ENCODE measurements around the gene PWP2.
"Not testable (repeated sequence)": the region's sequence is repeated elsewhere in the genome, so short reads cannot be mapped to it uniquely, and the experiment has no call there.

PWP2 gene

DNA sequence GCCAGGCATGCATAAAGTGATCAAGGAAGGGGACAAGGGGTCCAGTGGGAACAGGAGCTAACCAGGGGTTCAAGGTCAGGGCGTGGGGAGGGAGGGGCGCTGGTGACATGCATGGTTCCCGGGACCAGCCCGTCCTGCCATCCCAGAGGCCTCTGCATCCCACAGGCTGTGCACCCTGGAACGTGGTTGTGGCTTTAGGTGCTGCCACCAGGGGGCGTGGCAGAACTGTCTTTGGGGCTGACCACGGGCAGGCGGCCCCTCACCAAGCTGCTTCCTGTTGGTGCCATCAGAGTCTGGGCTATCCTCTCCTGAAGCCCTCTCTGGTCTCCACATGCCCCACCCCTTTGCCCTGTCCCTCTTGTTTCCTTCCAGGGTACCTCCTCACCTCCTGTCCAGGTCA lies 39.9 kb downstream of the PWP2 start:
- not testable (repeated sequence) for H3K4me1 ChIP-seq (ENCODE audit: control insufficient read depth, insufficient read depth, low read length); H3K36me3 ChIP-seq (ENCODE audit: control insufficient read depth, insufficient read depth, low read length); H3K27me3 ChIP-seq (ENCODE audit: control insufficient read depth, insufficient read depth, low read length); H3K27ac ChIP-seq (ENCODE audit: low read depth, low read length); H3K9ac ChIP-seq (ENCODE audit: low read length); H3K4me3 ChIP-seq (ENCODE audit: low read length)

DNA sequence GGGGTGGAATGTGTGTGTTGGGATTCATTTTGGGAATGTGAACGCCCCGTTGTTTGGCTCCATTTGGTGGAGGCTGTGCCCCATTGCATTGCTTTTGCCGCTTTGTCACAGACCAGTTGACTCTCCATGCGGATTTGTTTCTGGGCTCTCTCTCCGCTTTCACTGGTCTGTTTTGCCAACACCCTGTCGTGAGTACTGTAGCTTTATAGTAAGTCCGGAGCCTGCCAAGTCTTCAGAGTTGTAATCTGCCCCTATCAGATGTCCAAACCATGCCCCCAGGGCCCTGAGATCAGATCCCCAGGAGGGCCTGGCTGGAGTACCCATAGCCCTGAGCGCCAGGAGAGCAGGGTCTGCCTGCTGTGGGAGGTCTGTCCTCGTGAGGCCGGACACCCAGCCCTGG lies 43.1 kb downstream of the PWP2 start:
- H3K9ac ChIP-seq (ENCODE audit: low read length); H3K36me3 ChIP-seq (ENCODE audit: control insufficient read depth, insufficient read depth, low read length); H3K27me3 ChIP-seq (ENCODE audit: control insufficient read depth, insufficient read depth, low read length); H3K27ac ChIP-seq (ENCODE audit: low read depth, low read length); H3K4me3 ChIP-seq (ENCODE audit: low read length); H3K4me1 ChIP-seq (ENCODE audit: control insufficient read depth, insufficient read depth, low read length): not testable (repeated sequence)

DNA sequence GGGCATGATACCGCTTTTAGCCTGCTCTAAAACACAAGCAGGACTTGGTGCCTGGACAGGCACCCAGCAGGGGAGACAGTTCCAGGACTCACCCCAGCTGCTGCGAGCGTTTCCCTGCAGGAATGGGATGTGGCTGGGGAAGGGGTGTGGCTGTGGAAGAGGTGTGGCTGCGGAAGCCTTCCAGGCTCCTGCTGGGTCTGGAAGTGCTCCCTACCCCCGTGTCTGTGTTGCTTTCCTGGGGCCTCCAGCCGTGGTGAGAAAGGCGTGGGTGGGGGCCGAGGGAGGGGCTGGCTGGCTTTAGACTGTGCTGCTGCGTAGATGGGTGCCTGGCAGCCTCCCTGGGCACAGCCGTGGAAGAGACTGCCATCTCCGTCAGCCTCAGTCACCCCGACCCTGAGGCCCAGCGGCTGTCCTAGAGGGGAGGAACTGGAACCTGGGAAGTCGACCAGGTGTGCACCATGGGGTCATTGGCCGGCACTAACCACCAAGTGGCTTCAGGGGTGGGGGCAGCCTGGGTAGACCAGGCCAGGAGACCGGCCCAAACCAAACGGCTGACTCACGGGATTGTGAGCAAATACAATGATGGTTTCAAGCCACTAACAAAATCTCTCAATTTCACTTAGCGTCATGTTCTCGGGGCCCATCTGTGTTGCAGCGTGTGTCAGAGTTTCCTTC lies 46.2 kb downstream of the PWP2 start:
- not testable (repeated sequence) for H3K4me1 ChIP-seq (ENCODE audit: control insufficient read depth, insufficient read depth, low read length); H3K36me3 ChIP-seq (ENCODE audit: control insufficient read depth, insufficient read depth, low read length); H3K9ac ChIP-seq (ENCODE audit: low read length); H3K4me3 ChIP-seq (ENCODE audit: low read length); H3K27me3 ChIP-seq (ENCODE audit: control insufficient read depth, insufficient read depth, low read length); H3K27ac ChIP-seq (ENCODE audit: low read depth, low read length)

DNA sequence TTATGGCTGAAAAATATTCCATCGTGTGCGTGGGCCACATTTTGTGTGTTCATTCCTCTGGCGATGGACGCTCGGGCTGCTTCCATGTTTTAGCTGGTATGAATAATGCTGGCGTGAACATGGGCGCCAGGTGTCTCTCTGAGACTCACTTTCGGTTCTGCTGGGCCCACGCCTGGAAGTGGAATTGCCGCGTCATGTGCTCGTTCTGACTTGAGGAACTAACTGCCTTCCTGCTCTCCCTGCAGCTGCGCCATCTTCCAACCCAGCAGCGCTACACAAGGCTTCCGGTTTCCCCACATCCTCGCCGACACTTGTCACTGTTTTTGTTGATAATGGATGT lies 46.7 kb downstream of the PWP2 start:
- H3K4me1 ChIP-seq (ENCODE audit: control insufficient read depth, insufficient read depth, low read length); H3K36me3 ChIP-seq (ENCODE audit: control insufficient read depth, insufficient read depth, low read length); H3K27ac ChIP-seq (ENCODE audit: low read depth, low read length); H3K9ac ChIP-seq (ENCODE audit: low read length); H3K27me3 ChIP-seq (ENCODE audit: control insufficient read depth, insufficient read depth, low read length); H3K4me3 ChIP-seq (ENCODE audit: low read length): not testable (repeated sequence)

DNA sequence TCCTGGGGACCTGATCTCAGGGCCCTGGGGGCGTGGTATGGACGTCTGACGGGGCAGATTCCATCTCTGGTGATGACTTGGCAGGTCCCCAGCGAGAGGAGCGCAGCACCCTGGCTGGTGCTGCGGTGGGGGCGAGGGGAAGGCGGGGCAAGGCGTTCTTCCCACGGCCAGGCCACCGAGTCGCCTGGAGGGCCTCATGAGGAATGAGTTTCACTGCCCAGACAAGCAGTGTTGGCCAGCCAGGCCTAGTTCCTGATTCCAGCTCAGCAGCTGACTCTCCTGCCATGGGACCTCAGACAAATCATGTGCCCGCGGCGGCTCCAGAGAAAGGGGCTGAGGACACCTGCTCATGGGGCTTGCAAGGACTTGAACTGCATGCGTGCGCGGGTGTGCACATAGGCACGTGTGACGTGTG lies 47.6 kb downstream of the PWP2 start:
- H3K36me3 ChIP-seq (ENCODE audit: control insufficient read depth, insufficient read depth, low read length); H3K9ac ChIP-seq (ENCODE audit: low read length); H3K27me3 ChIP-seq (ENCODE audit: control insufficient read depth, insufficient read depth, low read length); H3K27ac ChIP-seq (ENCODE audit: low read depth, low read length); H3K4me3 ChIP-seq (ENCODE audit: low read length); H3K4me1 ChIP-seq (ENCODE audit: control insufficient read depth, insufficient read depth, low read length): not testable (repeated sequence)

DNA sequence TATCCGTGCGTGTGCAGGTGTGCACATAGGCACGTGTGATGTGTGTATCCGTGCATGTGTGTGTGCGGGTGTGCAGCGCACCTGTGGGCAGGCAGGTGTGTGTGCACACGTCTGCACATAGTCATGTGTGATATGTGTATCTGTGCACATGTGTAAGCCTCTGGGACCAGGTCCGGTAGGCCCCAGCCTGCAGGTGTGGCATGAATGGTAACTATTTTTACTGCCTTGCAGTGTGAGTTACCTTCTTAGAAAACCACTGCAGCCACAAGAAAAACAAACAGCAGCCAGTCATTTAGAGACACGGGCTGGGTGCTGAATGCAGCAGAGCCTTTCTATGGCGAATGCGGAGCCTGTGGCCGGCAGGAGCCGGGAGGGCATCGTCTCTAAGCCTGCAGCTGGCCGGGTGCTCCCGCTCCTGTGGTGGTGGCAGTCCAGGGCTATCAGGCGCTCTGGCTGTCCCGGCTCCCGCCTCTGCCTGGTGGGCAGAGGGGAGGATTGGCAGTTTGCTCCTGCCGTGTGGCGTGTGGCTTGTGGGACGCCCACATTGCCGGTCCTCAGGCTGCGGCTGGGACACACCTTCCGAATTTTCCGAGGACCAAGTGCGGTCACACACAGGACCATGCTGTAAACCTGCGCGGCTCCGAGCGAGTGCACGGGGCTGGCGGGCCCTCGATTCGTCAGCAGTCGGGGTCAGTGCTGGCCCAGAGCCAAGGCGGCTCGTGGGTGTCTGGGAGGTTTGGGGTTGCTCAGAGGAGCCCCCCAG lies 48.2 kb downstream of the PWP2 start:
- not testable (repeated sequence) for H3K9ac ChIP-seq (ENCODE audit: low read length); H3K27ac ChIP-seq (ENCODE audit: low read depth, low read length); H3K4me3 ChIP-seq (ENCODE audit: low read length); H3K4me1 ChIP-seq (ENCODE audit: control insufficient read depth, insufficient read depth, low read length); H3K27me3 ChIP-seq (ENCODE audit: control insufficient read depth, insufficient read depth, low read length); H3K36me3 ChIP-seq (ENCODE audit: control insufficient read depth, insufficient read depth, low read length)

DNA sequence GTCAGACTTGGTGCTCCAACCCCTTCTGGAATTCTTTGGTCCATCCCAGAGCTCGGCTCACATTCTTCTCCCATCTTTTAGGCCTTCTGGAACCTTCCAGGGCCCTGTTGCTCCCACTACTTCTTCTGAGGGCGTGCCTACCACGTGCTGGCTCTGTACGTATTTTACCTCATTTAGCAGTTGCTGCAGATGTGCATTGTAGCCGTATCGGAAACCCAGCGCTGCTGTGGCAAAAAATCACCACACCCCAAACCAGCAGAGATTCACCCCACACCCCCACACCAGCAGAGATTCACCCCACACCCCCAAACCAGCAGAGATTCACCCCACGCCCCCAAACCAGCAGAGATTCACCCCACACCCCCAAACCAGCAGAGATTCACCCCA lies 48.8 kb downstream of the PWP2 start:
- not testable (repeated sequence) for H3K27me3 ChIP-seq (ENCODE audit: control insufficient read depth, insufficient read depth, low read length); H3K4me3 ChIP-seq (ENCODE audit: low read length); H3K9ac ChIP-seq (ENCODE audit: low read length); H3K27ac ChIP-seq (ENCODE audit: low read depth, low read length); H3K36me3 ChIP-seq (ENCODE audit: control insufficient read depth, insufficient read depth, low read length); H3K4me1 ChIP-seq (ENCODE audit: control insufficient read depth, insufficient read depth, low read length)

DNA sequence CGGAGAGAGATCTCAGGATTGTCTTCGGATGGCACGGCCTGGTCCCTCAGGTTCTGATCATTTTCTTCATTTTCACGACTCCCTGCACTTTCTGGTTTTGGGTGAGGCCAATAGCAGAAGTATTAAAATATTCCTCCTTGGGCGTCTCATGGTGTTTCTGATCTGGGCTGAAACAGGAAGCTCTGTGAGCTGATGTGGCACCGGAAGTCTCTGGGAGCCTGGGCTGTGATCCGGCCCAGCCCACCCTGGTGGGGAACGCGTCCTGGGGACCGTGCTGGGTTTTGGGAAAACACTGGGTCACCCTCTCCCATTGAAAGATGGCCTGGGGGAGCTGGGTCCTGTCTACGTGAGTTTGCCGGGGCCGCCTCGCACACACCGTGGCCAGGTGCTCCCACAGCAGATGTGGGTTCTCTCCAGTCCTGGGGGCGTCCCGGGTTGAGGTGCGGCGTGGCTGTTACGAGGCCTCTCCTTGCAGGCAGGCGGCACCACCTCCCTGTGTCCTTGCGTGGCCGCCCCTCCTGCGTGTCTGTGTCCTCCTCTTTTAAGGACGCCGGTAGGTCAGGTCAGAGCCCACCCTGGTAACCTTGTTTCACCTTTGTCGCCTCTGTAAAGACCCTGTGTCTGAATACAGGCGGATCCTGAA lies 50.4 kb downstream of the PWP2 start:
- not testable (repeated sequence) for H3K36me3 ChIP-seq (ENCODE audit: control insufficient read depth, insufficient read depth, low read length); H3K27me3 ChIP-seq (ENCODE audit: control insufficient read depth, insufficient read depth, low read length); H3K4me1 ChIP-seq (ENCODE audit: control insufficient read depth, insufficient read depth, low read length); H3K9ac ChIP-seq (ENCODE audit: low read length); H3K27ac ChIP-seq (ENCODE audit: low read depth, low read length); H3K4me3 ChIP-seq (ENCODE audit: low read length)

DNA sequence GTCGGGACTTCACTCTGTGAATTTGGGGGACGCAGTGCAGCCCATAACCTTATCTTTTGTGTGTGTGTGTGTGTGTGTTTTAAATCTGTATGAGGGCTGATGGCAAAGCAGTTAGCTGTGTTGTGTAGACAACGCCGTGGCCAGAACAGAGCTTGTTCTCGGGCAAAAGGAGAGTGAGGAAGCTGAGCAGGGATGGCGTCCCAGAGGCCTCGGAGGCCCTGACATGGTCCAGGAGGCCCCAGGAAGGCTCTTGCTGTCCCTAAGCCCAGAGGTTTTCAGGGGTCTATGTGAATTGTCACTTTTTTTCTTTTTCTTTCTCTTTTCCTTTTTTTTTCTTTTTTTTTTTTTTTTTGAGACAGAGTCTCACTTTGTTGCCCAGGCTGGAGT lies 50.9 kb downstream of the PWP2 start:
- not testable (repeated sequence) for H3K9ac ChIP-seq (ENCODE audit: low read length); H3K4me1 ChIP-seq (ENCODE audit: control insufficient read depth, insufficient read depth, low read length); H3K36me3 ChIP-seq (ENCODE audit: control insufficient read depth, insufficient read depth, low read length); H3K27me3 ChIP-seq (ENCODE audit: control insufficient read depth, insufficient read depth, low read length); H3K27ac ChIP-seq (ENCODE audit: low read depth, low read length); H3K4me3 ChIP-seq (ENCODE audit: low read length)

DNA sequence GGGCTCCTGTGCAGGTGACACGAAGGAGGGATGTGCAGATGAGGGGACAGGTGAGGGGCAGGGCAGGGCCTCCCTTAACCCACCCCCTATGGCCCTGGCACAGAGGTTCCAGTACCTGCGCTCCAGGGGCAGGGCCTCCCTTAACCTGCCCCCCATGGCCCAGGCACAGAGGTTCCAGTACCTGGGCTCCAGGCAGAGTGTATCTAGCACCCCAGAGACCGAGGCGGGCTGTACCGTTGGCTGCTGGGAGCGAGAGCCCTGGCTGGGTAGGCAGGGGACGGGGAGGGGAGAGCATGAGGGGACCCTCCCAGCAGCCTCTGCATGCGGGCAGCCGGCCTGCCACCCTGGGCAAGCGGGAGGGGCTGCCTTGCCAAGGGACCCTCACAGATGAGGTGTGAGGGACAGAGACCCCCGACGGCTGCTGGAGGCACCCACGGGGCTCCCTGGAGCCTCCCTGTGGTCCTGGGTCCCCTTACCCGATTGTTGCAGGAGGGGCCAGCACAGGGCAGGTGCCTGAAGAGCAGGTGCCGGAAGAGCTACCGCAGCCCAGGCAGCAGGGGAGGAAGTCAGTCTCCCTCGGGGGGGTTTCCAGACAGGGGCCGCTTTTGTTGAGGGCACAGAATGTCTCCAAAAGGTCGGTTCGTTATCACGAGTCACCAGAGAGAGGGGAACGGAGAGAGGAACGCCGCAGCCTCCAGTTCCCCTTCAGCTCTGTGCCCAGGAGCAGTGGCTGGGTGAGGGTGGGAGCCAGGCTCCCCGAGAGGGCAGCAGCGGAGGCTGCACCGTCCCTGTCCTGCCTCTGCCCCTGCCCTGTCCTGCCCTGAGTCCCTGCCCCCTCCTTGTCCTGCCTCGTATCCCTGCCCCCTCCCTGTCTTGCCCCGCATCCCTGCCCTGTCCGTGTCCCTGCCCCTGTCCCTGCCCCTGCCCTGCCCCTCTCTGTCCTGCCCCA lies 52.4 kb downstream of the PWP2 start:
- not testable (repeated sequence) for H3K4me1 ChIP-seq (ENCODE audit: control insufficient read depth, insufficient read depth, low read length); H3K4me3 ChIP-seq (ENCODE audit: low read length); H3K27me3 ChIP-seq (ENCODE audit: control insufficient read depth, insufficient read depth, low read length); H3K27ac ChIP-seq (ENCODE audit: low read depth, low read length); H3K36me3 ChIP-seq (ENCODE audit: control insufficient read depth, insufficient read depth, low read length); H3K9ac ChIP-seq (ENCODE audit: low read length)

DNA sequence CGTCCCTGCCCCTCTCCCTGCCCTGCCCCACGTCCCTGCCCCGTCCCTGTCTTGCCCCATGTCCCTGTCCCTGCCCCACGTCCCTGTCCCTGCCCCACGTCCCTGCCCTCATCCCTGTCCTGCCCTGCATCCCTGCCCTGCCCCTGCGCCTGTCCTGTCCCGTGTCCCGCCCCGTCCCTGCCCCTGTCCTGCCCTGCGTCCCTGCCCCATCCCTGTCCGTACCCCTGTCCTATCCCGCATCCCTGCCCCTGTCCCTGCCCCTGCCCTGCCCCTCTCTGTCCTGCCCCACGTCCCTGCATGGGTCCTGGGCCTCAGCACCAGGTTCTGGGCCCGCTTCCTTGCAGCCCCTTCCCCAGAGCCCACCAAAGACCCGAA lies 53.1 kb downstream of the PWP2 start:
- not testable (repeated sequence) for H3K36me3 ChIP-seq (ENCODE audit: control insufficient read depth, insufficient read depth, low read length); H3K27me3 ChIP-seq (ENCODE audit: control insufficient read depth, insufficient read depth, low read length); H3K27ac ChIP-seq (ENCODE audit: low read depth, low read length); H3K9ac ChIP-seq (ENCODE audit: low read length); H3K4me1 ChIP-seq (ENCODE audit: control insufficient read depth, insufficient read depth, low read length); H3K4me3 ChIP-seq (ENCODE audit: low read length)

DNA sequence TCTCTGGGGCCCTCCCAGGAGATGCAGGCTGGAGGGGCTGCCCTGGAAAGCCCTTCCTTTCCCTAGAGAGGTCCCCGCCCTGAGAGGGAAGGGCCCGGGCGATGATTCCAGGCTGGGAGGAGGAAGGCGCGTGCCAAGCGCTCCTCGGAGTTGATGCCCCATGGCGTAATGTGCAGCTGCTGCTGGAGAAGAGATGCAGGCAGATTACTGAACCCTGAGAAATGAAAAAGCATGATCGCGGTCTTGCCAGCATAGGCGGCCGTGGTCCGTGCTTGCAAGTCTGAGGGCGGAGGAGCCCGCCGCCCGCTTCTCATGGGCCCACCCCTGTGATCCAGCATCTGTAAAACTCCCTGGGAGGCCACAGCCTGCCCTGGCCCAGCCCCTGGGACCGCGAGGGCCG lies 53.6 kb downstream of the PWP2 start:
- not testable (repeated sequence) for H3K27me3 ChIP-seq (ENCODE audit: control insufficient read depth, insufficient read depth, low read length); H3K27ac ChIP-seq (ENCODE audit: low read depth, low read length); H3K4me1 ChIP-seq (ENCODE audit: control insufficient read depth, insufficient read depth, low read length); H3K4me3 ChIP-seq (ENCODE audit: low read length); H3K9ac ChIP-seq (ENCODE audit: low read length); H3K36me3 ChIP-seq (ENCODE audit: control insufficient read depth, insufficient read depth, low read length)

Data from rectal smooth muscle tissue (tissue), 1 donor.